GM12864 (cell line): ENCODE results near the gene RNASET2.

Experiments
- DNase-seq: peaks from one replicate; pipeline ENCODE4 v3.0.0-alpha.2; 2011; ENCODE audit warnings: low read depth
- H3K4me3 ChIP-seq: 2 replicates; pipeline ENCODE4 v1.5.1; 2011; ENCODE audit warnings: mild to moderate bottlenecking, low read depth, low read length, control low read depth
- TF ChIP-seq, protein P1 (sequence below): IDR thresholded peaks from 2 replicates; pipeline ENCODE4 v1.5.1; 2011; ENCODE audit warnings: low read depth, mild to moderate bottlenecking, moderate library complexity, low read length, control low read depth, inconsistent platforms; ENCODE audit errors: missing control alignments

The RNASET2 gene

DNA sequence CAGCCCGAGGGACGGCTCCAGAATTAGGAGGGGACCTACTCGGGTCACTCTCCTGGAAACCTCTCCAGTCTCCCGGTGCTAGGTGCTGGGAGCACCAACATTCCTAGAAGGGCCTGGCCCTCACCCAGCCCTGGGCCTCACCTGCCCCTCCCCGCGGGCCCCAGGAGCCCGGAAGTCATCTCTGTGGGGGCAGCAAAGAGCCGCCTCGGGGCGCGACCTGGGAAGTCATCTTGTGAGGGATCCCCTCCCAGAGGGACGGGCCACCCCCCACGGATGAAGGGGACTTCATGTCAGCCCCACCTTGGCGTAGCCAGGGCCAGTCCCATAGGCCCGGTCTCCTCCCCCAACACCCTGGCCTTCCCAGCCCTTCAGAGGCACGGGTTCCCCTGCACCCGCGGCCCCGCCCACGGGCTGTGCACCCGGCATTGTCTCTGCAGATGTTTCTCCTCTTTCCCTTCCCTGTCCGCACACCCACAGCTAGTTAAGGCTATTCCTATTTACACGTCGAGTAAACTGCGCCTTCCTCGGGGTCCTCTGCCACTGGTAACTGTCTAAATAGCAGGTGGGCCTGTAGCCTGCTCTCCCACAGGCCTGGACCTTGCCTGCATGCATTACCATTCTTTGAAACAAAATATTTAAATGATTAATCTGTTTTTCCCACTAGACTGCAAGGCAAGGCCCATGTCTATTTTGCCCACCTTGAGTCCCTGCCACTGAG is 896 bp upstream of the RNASET2 start:
- no peak for DNase-seq
- H3K4me3 ChIP-seq = peak overlapping the region; percentile 97
- TF ChIP-seq, protein P1, sequence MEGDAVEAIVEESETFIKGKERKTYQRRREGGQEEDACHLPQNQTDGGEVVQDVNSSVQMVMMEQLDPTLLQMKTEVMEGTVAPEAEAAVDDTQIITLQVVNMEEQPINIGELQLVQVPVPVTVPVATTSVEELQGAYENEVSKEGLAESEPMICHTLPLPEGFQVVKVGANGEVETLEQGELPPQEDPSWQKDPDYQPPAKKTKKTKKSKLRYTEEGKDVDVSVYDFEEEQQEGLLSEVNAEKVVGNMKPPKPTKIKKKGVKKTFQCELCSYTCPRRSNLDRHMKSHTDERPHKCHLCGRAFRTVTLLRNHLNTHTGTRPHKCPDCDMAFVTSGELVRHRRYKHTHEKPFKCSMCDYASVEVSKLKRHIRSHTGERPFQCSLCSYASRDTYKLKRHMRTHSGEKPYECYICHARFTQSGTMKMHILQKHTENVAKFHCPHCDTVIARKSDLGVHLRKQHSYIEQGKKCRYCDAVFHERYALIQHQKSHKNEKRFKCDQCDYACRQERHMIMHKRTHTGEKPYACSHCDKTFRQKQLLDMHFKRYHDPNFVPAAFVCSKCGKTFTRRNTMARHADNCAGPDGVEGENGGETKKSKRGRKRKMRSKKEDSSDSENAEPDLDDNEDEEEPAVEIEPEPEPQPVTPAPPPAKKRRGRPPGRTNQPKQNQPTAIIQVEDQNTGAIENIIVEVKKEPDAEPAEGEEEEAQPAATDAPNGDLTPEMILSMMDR = no peak

DNA sequence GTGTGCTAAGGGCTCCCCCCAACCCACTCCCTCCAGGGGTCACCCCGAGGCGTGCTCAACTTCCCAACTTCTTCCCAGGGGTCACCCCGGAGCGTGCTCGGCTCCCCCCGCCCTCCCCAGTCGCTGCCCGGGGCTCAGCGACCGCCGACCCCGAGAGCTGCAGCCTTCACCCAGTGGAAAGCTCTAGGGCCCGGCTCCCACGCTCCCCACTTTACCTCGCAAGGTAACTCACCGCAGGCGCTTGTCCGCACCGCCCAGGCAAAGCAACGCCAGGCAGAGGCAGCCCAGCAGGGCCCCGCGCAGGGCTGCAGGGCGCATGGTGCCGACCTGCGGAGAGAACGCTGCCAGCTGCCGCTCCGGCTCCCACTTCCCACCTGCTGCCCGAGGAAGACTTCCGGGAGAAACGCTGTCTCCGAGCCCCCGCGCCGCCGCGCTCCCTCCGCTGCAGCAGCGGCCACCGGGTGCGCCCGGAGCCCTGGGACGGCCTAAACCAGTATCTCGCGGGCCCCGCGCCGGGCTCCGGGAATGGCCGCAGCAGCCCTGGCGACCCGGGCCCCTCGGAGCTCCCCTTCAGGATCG is 396 bp downstream of the RNASET2 start:
- no peak for DNase-seq
- H3K4me3 ChIP-seq = peak overlapping the region; percentile 97
- TF ChIP-seq, protein P1 = no peak

DNA sequence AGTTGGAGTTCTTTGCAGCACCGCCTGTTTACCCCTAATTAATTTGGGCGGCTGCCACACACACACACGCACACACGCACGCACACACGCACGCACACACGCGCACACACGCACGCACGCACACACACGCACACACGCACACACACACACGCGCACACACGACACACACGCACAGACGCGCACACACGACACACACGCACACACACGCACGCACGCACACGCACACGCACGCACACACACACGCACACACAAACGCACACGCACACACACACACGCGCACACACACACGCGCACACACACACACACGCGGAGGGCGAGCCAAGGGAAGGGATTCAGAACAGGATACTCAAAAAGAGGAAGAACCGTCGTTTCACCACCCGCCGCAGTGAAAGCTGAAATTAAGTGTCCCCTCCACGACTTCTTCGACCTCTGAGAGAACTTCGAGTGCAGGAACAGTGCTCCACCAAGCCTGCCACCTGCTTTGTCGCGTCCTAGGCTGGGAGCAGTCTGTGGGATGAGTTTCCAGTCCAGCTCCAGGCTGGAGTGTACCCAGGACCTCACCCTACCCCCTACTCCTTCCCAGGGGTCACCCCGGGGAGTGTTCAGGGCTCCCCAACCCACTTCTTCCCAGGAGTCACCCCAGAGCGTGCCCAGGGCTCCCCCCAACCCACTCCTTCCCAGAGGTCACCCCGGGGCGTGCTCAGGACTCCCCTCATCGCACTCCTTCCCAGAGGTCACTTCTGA is 1.1 kb downstream of the RNASET2 start:
- DNase-seq = no peak
- H3K4me3 ChIP-seq = peak overlapping the region; percentile 97
- TF ChIP-seq, protein P1 = no peak

DNA sequence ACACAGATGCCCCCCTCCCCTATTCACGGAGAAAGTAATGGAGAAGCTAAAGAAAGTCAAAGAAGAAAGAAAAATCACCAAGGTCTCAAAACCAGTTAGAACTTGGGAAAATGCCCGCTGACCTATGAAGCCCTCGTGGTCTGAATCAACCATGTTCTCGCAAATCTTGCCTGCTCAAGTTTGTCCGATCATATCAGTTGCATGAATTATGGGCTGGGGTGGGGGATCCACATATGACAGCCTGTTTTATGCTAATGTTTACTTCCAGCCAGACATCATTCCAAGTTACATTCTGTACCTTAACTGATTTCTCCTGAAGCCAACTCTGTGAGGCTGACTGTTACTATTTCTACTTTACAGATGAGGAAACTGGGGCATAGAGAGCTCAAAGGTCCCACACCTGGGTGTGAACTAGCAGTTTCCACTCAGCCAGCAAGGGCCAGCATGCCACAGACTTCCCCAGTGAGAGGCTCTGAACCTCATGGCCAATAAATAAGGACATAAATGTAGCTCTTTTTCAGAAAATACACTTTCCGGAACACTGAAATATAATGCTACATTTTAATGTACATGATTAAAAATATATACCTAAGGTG is 2.1 kb downstream of the RNASET2 start:
- TF ChIP-seq, protein P1 = no peak
- peak overlapping the region; percentile 97 for H3K4me3 ChIP-seq
- no peak for DNase-seq

DNA sequence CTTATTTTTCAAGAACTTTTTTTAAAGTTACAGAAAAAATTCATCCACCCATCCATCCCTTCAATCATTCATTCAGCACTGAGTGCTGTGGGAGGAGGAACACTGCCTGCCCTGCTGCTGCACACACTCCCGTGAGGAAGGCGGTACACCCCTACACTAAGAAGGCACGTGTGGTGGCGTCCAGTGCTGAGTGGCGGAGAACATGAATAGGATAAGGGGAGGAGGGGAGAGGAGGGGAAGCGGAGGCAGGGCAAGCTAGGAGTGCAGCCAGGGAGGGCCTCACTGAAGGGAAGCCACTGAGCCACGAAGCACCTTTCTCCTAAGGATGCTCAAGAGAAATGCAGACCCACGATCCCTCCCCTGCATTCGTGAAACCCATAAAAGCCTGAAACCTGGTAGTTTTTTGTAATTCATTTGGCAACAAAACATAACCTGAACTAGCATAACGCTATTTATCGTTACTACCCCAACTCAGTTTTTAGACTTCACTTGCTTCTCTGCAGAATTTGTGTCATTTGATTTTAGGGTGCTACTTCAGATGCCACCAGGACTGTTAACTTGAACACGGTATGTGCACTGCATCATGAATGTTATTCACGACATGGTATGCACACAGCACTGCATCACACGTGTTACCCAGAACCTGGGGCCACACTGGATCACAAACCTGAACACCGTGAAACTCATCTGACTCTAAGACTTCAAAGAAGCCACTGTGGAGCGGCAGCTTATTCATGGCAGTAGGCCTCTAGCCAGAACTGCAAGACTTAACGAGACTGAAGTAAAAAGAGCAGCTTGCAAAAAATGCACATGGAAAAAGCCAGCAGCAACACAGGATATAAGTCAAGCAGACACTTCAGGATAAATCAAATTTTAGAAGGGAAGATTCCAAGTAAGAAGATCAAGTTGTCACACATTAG is 3.5 kb downstream of the RNASET2 start:
- no peak overlapping the region; the same call in 1 of the 2 replicates for H3K4me3 ChIP-seq
- DNase-seq = no peak
- TF ChIP-seq, protein P1 = no peak

DNA sequence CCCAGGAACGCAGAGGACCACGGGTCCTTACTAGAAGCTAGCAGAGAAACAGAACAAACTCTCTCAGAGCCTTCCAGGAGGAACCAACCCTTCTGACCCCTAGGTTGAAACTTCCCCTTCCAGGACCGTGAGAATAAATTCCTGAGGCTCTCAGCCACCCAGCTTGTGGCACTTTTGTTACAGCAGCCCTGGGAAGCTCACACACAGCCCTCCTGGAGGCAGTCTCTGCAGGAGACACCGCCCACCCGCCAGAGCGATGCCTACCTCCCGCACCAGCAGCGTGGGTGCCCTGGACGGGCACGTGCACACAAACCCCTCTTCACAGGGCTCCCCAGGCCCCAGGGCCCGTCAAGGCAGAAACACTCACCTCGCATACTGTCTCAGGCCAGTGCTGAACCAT is 4.2 kb downstream of the RNASET2 start:
- TF ChIP-seq, protein P1 = no peak
- H3K4me3 ChIP-seq = peak overlapping the region; percentile 8; the same call in 1 of the 2 replicates
- no peak for DNase-seq
